PC-9 (cell line): ENCODE data around the gene FBXO38.

Experiments used
- CTCF ChIP-seq: fragments of 200-600 bp; sonication (generic); conservative IDR thresholded peaks from 2 replicates; pipeline ENCODE4 v1.6.1; 2017; ENCODE audit warnings: mixed run types, antibody characterized with exemption, mild to moderate bottlenecking, moderate library complexity
- EZH2 ChIP-seq: fragments of 200-600 bp; sonication (generic); IDR thresholded peaks from 2 replicates; pipeline ENCODE4 v1.8.0; 2017; ENCODE audit warnings: antibody characterized with exemption, low read depth

GRCh38 chr5:148343603-148344487, 39.9 kb upstream of the FBXO38 start:
- no peak for TF ChIP-seq CTCF
- no peak for TF ChIP-seq EZH2
